HG03135 (cell line): ENCODE data around the gene CDH13.

Source experiments
- ATAC-seq: cut with Tn5 transposase; IDR thresholded peaks from one replicate; pipeline ENCODE4 v1.9.1; 2021; ENCODE audit warnings: mild to moderate bottlenecking, moderate library complexity; ENCODE audit not compliant: unreplicated experiment

CDH13 gene

DNA sequence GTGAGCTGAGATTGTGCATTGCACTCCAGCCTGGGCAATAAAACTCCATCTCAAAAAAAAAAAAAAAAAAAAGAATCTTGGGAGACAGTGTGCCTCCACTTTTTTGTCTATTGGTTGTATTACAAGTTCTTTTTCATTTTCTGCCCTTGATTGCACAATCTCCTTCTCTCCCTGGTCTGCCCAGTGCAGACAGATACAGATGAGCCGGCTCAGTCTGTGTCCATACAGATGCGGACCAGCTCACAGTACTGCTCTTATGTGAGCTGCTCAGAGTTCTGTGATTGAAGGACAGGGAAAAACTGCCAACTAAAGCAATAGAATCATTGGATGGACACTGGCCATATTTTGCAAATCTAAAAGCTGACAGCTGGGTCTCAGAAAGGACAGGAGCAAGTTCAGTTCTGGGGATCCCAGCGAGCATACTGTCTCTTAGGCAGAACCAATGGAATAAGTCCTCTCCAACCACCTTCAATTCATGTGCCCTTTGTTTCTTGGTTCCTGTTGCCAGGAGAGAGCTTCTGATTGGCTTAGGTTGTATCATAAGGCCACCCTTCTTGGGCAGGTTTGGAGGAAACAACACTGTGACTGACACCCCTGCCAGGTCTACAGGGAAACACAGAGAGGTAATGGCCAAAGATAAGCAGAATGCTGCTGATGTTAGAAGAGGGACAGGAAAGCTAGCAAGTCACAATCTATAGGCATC, 685.4 kb downstream of the CDH13 start:
- no peak for ATAC-seq

DNA sequence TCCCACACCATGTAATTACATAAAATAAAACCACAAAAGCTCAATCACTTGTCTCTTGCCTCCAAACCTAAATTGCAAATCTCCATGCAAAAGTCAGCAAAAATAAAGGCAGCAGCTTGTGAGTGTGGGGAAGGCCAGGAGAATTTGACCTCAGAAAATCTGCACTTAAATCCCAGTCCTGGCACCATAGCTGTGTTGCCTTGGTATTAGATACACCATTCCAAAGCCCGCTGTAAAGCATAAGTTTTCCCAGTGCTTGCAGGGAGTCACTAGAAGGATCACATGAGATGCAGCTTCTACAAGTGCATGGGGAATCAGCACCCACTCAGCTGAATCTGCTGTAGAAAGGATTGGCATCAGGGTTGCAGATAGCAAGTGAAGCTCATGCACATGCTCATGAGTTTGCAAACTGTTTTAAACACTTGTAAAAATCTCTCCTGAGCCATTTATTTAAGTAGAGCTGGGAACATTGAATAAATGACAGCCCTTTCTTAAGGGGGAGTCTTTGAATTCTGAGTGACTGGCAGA, 686.0 kb downstream of the CDH13 start:
- no peak for ATAC-seq

DNA sequence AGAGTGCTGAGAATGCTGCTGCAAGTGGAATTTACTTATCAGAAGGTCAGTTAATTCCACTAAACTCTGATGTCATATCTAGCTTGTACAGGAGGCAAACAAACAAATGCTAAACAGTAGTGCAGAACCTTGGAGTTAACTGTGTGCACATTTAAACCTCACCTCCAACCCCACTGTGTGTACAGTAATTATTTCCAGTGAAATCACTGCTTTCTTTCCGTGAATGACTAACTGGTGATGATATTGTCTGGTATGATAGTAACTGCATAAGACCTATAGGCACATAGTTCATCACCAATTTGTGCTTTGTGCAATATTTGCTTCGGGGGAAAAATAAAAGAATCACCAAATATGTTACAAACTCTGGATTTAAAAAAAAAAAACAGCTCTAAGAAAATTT, 688.5 kb downstream of the CDH13 start:
- ATAC-seq: no peak

DNA sequence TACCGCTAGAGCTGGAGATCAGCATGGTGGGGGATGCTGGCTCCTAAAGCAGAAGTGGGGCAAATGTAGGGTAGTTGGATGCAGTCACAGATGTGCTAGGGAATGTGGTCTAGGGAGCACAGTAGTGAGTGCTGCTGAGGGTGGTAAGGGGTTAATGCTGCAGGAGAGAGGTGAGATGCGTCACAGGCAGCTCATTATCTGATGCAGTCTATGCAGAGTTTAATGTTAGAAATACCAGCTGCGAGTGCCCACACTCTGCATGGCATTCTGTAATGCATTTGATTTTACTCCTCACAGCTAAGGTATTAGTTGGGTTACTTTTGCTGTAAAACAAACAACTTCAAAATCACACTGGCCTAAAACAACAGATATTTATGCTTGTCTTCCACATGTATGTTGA, 689.7 kb downstream of the CDH13 start:
- ATAC-seq: no peak

DNA sequence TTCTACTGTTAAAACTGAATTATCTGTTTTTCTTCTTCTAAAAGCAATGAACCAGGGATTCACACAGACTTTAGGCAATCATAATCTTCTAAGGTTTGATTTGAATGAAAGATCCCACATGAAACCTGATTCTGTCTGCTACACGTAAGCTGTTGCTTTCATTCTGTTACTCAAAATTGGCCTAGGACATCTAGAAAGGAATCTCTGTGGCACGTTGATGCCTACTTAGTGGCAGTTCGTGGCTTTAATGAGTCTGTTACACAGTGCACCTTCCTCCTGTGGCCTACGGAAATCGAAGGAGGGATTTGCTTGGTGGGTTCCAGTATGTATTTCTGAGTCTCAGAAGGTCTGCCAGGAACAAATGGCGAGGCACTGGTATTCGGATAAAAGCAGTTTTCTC, 691.6 kb downstream of the CDH13 start:
- ATAC-seq: no peak

DNA sequence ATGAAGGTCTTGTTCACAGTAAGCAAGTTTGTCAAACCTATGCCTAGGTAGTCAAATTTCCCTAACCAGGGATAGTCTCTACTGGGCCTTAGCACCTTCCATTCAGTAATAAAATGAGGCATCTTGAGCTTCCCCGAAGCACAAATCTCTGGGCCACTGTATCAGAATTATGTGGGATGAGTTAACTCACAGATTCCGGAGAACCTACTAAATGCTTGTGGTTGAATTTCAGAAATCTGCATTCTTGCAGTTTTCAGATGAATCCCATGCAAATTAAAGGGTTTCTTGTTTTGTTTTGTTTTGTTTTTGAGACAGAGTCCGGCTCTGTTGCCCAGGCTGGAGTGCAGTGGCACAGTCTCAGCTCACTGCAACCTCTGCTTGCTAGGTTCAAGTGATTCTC, 702.2 kb downstream of the CDH13 start:
- no peak for ATAC-seq

DNA sequence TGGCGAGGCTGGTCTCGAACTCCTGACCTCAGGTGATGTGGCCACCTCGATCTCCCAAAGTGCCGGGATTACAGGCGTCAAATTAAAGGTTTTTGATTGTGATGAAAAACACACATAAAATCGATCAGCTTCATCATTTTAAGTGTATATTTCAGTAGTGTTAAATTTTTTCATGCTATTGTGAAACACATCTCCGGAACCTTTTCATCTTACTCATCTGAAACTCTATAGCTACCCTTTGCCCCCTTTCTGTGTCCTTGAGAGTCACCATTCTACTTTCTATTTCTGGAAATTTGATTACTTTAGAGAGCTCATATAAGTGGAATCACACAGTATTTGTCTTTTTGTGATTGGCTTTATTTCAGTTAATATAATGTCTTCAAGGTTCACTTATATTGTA, 702.7 kb downstream of the CDH13 start:
- ATAC-seq: no peak

DNA sequence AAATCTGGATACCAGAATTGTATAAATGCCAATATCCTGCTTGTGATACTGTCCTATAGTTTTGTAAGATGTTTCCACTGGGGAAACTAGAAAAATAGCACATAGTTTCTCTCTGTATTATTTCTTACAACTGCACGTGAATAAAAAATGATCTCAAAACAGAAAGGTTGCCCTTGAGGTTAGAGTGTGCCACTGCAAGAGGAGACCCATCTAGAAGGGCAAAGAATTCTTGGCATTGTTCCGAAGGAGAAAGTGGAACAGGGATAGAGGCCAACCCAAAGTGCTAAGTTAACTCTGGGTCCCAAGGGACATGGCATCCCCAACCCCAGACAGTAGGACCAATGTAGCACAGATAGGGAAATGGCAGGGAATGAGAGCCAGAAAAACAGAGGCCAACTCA, 703.5 kb downstream of the CDH13 start:
- ATAC-seq: no peak

DNA sequence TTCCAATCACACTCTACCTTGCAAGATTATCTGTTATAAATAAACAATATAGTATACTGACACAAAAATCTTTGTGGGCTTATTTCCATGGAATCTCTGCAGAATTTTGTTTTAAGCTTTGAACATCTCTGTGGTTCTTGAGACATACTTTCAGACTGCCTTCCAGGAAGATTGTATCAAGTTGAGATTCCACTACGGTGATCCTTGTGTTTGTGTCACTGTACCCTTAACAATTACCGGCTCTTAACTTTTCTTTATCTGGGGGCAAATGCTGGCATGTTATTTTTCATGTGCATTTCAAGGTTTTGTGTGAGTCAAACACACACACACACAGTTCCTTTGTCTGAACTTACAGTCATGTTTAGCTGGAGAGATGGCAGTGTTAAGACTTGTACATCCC, 708.3 kb downstream of the CDH13 start:
- no peak for ATAC-seq

DNA sequence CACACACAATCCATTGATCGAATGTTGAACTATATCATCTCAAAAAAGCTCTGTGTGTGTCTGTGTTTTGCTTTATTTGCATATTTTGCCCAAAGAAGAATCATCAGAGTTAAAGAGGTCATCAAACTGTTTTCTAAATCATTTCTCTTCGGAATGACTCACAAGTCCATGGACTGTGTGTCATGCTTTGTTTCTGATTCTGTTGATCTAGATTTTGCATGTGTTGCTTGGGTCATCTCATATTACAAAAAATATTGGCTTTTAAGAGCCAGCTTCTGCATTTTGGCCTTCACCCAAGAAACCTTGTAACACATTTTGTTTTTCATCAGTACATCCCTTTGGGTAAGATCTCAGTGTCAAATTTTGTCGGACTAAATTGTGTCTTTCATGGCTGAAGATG, 709.8 kb downstream of the CDH13 start:
- no peak for ATAC-seq

DNA sequence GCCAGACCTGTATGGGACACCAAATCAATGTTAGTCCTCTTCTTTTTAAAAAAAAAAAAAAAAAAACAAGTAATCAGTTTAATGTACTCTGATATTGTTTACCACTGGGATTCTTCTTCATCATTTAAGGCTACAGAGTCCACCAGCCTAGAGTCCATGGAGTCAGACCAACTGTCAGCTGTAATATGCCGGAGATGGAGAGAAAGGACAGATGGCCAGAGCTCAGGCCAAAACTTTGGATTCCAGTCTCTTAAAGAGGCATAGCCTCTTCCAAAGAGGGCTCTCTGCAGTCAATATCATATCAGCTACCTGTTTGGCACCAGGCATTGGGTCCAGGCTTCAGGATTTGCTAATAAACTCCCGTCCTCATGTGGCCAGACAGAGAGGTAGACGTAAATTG, 711.4 kb downstream of the CDH13 start:
- no peak for ATAC-seq

DNA sequence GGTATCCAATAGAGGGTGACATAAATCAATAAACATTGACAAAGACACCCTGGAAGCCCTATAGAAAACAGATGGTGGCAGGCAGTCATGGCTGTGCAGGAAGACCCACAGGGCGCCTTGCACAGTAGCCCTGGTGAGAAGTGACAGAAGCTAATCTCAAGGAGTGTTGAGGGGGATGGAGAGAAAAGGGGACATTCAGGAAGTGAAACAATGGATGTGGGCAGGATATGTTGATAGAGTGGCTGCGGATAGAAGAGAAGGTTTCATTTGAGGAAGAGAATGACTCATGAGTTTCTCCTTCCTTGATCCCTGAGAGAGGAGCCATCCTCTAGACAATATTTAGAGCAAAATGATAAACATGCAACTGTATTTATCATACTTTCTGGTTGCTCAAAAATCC, 712.2 kb downstream of the CDH13 start:
- no peak for ATAC-seq

DNA sequence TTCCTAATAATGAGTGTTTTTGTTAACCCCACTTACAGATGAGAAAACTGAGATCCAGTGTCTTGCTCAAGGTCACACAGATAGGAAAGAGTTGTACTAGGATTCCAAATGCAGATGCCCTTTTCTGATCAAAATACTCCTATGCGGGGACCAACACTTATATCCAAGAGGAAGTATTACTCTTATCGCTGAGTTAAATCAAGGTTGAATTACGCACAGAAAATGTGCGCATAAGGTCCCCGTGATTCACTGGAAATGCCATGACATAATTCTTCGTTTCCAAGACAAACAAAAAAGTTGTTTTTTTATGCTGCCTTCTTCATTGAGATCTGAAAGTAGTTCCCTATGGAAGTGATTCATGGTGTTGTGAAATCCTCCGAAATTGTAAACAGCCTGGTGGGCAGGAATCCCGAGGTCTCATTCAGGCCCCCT, 717.2 kb downstream of the CDH13 start:
- no peak for ATAC-seq

DNA sequence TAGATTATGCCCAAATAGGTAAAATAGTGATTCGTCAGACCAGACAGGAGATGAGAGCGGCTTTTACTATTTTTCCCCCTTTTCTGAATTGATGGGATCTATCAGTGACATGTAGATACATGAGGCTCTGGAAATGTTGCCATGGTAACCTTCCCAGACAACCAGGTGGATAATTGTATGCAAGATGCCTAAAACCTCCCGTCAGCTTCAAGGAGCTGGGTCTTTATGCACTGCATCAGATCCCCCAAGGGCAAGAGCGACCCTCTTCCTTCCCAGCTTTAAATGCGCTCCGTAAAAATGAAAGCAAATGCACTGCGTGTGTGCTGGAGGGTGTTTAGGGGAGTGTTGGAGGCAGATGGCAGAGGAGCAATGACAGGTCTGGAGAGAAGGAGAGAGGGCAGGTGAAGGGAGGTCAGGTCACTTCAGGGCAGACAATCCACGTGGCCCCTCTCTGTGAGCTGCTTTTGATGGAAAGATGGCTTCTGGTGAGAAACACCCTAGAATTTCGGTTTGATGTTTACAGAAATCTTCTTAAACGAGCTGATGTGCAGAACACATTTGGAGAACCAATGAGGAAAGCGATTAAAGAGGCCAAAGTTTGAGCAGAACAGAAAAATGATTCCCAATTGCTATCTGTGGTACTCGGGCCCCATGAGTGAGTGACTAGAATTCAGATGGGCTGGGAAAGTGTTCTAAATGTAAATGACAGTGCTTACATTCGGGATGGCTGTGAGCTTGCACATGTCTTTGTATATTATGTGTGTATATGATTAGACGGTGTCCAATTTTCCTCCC, 719.3 kb downstream of the CDH13 start:
- ATAC-seq: no peak

DNA sequence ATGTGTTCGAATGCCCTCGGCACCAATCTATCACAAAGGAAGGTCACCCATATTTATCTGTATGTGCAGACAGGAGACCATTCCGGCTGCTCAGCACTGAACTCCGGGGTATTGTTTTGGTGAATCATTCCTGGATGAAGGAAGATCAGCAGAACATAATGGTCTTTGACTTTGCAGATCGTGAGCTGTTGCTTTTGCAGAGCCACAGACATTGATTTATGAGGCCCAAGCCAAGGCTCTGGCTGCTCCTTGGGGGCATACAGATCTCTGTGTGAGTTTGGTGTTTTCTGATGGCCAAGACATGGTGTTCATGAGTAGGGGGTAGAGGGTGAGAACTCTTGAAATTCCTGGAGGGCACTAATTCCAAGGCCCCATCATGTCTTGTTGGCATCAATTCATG, 722.2 kb downstream of the CDH13 start:
- ATAC-seq: no peak

DNA sequence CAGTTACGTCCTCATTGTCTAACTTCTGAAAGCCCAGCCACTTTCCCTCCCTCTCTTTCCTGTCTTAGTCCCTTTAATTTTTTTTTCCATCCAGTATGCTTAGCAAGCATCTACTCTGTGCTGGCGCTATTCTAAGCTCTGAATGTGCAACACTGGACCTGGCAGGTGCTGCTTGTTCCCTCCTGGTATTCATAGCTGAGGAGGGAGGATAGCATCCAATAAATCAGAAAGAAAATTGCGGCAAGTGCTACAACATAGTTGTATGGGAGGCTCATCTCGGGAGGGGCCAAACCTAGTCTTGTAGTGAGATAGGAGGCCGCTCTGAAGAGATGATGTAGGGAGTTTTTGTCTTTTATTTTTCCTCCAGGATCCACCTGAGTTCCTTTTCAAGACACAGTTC, 723.7 kb downstream of the CDH13 start:
- no peak for ATAC-seq

DNA sequence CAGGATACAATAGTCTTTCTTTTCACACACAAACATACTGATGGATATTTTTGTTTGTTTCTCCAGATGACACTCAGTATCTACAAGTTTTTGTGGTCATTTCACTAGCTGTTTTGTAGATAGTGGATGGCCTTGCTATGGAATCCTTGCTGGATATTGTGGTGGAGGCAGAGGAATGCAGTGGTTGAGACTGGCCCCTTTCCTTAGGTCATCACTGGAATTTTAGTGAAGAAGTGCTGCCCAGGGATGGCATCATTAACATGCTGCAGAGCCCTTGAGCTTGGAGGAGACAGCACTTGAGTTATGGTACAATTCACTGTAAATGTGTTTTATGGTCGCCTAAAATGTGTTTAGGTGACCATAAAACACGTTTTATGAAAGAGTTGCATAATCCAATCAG, 725.1 kb downstream of the CDH13 start:
- no peak for ATAC-seq

DNA sequence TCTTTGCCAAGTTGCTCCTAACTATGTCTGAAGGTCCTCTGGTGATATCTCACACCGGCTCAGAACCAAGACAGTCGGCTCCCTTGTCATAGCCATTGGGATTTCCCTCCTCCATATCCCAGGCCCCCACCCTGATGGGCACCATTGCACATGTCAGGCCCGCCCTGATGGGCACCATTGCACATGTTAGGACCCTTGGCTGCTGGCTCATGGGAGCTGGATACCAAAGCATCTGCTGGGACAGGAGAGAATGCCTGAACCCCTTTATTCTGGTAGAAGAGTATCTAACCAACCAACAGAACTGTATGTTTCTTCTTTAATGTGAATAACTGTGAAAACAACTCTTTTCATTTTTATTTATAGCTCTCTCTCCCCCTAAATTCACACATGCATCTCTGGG, 726.5 kb downstream of the CDH13 start:
- no peak for ATAC-seq

DNA sequence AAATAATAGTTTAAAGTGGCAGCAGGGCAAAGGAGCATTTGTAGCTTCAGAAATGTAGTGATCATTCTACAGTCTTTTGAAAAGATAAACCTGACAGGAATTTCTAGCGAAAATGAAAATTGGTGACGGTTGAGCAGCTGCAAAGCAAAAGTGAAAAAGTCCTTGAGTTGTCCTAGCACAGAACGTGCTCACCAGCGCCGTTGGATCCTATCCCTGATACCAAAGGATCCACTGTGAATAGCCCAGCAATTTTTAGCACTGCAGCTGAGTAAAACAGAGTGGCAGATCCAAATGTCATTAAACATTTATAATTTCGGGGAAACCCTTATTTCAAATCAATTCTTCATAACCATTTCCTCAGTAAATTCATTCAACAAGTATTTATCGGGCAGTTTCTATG, 727.2 kb downstream of the CDH13 start:
- no peak for ATAC-seq

DNA sequence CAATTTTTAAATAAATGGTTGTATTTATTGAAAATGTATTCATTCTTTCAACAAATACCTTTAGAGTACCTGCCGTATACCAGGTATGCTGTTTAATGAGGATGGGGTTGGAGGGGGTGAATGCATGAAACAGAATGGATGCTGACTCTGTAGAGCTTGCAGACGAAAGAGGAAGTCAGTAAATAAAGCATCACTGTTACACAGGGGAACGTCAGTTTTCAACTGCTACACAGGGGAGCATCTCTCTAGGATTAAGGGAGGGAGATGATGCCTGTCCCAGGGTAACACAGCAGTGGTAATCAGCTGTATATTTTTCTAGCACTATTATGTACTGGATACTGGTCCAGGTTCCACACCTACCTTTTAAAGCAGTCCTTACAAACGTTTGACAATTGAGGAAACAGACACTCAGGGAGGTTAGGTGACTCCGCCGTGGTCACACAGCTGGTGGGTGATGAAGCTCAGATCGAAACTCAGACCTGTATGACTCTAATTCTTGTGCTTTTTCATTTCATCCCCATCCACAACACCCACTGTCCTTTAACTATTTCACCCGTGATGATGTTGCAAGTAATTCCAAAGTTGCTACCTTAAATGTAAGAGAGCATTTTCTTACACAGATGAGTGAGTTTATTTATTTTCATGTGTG, 728.9 kb downstream of the CDH13 start:
- no peak for ATAC-seq

DNA sequence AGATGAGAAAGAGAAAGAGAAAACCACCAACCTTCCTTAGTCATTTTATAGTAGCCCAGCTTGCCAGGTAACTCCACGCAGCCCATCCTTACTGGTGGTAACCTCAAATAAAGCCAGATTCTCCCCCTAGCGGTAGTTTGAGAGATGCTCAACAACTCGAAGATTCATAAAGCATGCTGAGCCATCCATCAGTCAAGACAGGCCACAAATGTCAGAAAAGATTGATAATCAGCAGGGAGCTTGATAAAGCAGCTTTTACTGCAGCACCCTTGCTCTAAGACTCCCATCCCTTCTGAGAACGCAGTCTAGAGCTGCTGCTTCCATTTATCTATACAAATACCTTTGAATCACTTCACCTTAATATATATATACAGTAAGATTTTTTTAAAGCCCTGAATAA, 729.5 kb downstream of the CDH13 start:
- peak; percentile 74 for ATAC-seq

DNA sequence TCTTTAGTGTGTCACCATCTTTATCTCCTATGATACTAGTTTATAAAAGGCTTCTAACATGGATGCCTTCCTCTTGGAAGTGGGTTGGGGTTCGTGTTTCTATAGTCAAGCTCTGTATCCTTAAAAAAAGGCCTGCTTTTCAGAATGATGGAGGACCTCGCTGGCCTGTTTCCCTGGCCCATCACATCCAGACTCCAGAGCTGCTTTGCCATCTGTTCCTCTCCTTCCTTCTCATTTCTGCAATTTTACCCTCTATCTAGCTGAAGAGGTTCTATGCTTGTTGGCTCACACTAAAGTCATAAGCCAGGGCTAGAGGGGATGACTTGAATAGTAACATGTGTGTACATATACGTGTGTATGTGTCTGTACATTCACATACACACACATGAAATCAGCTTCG, 730.2 kb downstream of the CDH13 start:
- no peak for ATAC-seq
